IPS-NIHi11 (cell line): ENCODE results near the gene TMEFF1.
"Not testable (repeated sequence)": the region's sequence is repeated elsewhere in the genome, so short reads cannot be mapped to it uniquely, and the experiment has no call there.

Source experiments
- DNase-seq: peaks from one replicate; pipeline ENCODE4 v3.0.0; 2012; ENCODE audit warnings: mixed read lengths, low spot score

The TMEFF1 gene, protein sequence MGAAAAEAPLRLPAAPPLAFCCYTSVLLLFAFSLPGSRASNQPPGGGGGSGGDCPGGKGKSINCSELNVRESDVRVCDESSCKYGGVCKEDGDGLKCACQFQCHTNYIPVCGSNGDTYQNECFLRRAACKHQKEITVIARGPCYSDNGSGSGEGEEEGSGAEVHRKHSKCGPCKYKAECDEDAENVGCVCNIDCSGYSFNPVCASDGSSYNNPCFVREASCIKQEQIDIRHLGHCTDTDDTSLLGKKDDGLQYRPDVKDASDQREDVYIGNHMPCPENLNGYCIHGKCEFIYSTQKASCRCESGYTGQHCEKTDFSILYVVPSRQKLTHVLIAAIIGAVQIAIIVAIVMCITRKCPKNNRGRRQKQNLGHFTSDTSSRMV

DNA sequence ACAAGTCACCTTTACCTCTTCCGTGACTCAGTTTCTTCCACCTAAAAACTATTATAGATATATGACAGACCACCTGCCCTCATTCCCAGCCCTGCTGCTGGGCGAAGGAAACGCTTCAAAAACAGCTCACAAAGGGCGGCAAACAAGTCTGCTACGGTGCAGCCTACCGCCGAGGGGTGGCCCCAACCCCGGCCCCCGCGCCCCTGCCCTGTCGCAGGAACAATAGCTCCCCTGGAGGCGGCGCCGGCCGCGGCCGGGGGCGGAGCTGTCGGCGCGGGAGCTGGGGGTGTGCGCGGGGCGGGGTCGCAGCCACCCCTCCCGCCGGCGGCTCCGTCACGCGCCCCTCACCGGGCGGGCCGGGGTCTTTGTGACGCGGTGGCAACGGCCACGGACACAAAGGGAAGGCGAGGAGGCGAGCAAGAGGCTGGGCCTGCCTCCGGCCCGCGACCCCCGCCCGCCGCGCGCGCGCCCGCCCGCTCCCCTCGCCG, at the start of gene TMEFF1:
TMEFF1 (plus strand) TSS at position 362 of the 488 bp plus-strand sequence. CDS start 396 bp downstream, outside the sequence.
- peak; percentile 97 for DNase-seq

DNA sequence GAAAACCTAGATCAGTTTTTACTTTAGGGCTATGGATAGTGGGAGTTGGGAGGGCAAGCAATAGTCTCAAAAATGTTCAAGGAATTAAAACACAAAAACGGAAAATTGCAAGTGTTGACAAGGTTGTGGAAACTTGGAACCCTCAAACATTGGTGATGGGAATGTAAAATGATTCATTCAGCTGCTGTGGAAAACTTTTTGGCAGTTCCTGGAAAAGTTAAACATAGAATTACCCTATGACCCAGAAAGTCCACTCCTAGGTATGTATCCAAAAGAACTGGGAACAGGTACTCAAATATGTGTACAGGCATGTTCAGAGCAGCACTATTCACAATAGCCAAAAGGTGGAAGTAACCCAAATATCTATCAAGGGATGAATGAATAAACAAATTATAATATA, 47.2 kb upstream of the TMEFF1 start:
- no peak for DNase-seq

DNA sequence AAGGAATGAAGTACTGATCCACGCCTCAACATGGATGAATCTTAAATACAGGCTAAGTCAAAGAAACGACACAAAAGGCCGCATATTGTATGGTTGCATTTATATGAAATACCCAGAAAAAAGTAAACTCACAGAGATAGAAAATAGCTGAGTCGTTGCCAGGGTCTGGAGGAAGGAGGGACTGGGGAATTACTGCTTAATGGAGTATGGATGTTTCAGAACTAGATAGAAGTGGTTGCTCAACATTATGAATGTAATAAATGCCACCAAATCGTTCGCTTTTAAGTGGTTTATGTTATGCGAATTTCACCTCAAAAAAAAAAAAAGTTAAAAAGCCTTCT, 46.8 kb upstream of the TMEFF1 start:
- no peak for DNase-seq

DNA sequence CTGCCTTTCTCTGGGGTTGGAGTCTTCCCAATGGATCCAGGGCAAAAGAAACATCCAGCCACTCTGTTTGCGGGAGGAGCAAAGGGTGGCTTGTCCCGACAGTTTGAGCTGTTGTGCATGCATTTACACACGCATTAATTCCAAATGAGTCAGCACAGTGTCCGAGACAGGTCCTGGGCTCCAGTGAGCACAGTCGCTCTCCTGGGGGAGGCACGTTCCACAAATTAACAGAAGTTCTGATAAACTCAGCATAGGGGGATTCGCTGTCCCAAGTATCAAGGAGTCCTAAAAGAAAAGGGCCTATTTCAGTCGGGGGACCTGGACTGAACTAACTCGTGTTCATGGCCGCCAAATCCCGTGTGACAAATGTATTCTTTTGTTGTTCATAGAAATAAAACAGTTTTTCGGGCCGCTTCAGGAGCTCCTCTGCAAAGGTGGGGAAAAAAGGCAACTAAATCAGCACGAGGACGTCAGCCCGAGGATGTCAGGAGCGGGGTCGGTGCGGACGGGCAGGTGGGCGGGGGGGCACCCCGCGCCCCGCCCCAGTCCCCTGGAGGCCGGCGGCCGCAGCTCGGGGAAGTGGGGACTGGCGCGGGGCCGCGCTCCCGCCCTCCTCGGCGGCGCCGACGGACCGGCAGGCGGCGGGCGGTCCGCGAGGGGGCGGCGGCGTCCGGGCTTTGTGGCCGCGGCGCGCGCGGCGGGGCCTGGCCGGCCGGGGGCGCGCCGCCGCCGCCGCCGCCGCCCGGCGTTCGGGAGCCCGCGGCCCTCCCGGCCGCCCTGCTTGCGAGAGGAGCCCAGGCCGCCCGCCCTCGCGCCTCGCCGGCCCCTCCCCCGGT, 46.2 kb upstream of the TMEFF1 start, which contains the start of gene MSANTD3:
MSANTD3 (plus strand) TSS at position 614 of the 836 bp plus-strand sequence. CDS start 14,796 bp downstream, outside the sequence.
- DNase-seq: peak; percentile 93

DNA sequence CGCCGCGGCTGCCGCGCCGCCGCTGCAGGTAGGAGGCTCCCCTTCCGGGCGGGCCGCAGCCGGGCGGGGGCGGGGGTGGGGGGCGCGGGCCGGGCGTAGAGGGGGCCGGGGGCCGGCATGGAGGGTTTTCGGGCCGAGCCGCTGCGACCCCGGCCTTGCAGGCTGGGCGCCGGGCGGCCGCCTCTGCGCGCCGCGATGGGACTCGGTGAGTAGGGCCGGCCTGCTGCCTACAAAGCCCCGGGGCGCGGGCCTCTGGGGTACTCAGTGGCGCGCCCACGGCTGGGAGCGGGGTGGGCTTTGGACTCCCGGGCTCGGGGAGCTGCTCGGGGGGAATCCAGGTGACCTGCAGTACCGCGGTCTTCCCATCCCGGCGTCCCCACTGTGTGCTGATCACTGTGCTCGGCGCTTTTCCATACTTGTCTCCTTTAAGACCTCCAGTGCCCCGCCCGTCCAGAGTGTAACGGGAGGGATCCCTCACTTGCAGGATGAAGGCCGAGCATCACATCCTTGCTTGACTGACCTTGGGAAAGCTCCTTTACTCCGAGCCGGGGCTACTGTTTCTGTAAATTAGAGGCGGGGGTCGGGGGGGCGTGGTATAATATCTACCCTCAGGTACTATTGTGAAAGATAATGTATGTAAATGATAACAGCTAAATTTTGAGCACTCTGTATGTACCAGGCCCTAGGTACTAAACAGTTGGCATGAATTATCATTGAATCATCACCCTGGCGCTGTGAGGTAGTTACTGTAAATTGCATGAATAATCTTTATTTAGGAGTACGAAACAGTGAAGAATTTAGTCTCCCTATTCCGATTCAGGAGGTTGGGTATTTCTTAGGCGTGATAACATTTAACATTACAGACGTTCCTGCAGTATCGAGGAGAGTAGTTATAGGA, 45.3 kb upstream of the TMEFF1 start:
- peak; percentile 73 for DNase-seq

DNA sequence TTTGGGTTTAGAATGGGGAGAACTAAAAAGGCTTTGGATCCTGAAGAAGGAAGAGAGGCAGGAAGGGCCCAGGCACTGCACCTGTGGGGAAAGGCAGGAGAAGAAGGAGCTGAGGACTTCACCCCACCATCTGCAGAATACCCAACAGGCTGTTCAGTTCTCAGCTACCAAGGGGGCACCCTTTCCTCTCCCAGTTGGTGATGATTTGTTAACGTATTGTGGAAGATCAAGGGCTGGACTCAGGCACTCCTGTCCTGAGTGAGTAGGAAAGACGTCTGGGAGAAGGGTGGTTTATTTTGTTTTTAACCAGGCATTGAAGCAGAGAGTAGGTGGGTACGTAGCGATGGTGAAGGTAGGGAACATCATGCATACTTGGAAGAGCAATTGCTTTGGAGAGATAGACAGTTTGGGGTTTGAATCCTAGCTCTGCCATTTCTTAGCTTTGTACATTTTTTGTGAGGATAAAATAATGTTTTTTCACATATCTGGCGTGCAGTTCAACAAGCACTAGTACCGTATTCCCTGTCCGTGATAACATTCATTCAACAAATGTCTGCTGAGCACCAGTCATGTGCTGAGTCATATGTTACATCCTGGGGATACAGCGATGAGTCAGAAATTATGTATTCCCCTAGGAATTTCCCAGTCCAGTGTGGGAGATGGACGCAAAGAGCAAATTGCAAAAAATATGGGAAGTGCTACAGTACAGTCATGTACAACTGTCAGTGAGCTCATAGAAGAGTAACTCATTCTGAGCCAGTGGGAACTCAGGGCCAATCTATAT, 43.9 kb upstream of the TMEFF1 start:
- no peak for DNase-seq

DNA sequence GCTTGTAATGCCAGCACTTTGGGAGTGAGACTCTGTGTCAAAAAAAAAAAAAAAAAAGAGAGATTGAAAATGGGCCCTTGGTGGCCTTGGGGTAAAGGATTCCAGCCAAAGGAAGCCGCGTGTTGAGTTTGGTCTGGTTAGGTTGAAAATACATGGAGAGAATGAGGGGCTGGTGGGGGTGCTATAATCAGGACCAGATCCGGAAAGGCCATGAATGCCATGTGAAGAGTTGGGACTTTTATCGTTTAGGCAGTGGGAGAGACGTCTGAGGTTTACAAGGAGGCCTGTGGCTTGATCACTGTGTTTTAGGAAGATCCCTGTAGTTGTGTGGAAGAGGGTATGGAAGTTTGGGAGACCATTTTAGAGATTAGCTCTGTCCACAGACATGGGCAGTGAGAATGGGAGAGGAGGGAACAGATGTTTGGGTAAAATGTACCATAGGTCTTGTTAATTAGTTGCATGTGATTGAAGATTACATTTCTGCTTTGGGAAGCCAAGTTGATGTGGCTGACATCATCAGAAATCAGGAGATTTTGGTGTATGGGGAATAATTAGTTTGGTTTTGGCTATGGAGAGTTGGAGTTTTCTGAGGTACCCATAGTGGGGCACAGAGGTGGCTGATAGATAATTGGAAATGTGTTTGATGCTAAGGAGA, 42.5 kb upstream of the TMEFF1 start:
- no peak for DNase-seq

DNA sequence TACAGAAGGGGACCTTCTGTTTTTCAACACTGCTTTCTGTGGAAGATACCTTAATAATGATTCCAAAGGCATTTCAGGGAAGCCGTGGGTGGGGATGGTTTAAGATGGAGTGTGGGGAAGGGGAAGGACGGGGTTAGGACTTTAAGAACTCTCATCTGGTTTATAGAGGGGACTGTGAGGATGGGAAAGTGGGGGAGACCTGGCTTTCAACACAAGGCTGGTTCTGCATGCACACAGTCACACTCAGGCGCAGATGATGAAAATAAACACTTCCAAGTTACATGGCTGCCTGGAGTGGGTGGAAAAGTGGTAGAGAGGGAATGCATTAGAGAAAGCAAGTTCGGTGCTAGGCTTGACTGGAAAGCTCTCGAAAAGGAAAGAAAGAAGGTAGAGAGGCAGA, 41.1 kb upstream of the TMEFF1 start:
- DNase-seq: no peak

DNA sequence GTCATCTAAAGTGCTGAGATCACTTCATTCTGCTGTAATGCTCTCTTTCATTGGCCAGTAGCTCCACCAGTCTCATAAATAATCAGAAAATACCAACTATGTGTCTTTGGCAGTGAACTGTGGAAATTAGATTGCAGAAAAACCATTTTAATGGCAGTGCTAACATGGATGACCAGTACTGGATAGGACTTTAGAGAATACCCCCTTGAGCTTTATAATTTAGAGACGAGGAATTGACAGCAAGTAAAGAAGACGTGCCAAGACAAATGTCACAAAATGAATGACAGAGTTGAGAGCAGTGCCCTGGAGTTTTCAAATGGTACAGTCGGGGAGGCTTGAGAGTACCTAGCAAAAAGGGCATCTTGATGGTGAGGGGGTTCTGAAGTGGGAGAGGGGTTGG, 40.2 kb upstream of the TMEFF1 start:
- no peak for DNase-seq

DNA sequence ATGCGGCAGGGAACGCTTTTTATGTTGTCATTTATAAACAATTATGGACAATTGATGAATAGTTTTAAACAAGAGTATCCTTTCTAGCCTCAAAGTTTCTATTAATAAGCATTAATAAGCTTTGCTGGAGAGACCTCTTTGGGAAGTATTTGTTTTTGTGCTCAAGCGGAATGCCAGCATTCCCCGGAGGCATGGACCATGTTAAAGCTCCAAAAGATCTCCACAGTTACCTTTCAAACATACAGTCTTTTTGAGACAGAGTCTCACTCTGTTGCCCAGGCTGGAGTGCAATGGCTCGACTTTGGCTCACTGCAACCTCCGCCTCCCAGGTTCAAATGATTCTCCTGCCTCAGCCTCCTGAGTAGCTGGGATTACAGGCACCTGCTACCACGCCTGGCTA, 36.4 kb upstream of the TMEFF1 start:
- DNase-seq: no peak

DNA sequence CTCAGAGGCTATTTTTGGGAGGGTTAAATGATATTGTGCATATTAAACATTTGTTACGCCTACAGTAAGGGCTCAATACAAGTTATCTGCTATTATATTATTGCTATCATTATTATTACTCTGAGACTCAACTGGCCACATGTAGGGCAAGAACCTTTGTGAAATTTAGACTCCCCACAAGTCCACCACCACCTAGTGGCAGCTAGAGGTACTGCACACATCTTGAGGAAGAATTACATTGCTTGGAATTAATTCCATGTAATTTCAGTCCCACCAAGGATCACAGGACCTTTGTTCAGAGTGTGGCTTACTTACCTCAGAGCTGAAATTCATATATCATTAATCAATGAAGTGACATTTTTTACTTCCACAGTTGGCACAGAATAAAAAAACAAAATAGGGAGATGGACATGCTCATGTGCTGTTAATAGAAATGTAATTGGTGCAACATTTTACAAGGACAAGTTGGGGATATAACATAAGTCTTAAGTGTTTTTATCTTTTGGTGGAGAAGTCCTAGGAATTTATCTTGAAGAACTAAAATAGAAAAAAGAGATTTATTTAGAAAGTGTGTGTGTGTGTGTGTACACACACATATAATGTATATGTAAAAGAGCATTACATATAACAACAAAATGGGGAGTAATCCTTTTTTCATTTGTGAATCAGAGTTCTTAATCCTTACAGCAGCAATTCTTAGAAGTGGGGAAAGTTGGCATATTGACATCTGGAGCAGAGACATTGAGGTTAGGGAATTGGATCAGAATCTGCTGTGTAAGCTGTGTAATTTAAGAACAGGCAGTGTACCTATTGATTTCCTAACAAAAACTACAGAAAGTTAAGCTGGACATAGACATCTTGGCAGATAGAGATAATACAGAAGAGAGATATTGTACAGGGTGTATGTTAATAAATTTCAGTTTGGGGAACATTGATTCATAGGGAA, 34.8 kb upstream of the TMEFF1 start:
- DNase-seq: peak; percentile 68

DNA sequence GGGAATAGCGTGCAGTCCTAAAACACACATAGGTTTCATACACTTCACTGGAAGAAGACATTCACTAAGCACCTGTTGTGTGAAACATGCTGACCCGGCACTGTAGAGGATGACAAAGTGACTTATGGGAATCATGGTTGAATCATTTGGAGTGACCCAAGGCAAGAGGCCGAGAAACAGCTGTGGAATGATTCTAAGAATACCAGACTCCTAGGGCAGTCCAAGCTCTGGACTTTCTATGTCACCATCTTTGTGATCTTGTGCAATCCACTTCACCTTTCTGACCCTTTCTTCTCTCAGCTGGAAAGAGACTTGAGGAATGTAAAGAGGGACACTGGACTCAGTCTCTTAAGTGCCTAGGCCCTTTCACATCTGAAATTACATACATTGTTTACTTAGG, 32.9 kb upstream of the TMEFF1 start:
- no peak for DNase-seq

DNA sequence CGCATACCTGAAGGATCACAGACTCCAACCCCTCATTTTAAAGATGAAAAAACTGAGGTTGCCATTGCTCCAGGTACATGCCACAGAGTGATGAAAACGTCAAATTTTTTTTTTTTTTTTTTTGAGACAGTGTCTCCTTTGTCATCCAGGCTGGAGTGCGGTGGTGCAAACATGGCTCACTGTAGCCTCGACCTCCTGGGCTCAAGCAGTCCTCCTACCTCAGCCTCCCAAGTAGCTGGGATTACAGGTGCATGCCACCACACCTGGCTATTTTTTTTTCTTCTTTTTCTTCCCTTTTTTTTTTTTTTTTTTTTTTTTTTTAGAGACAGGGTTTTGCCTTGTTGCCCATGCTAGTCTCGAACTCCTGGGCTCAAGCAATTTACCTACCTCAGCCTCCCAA, 32.5 kb upstream of the TMEFF1 start:
- not testable (repeated sequence) for DNase-seq

DNA sequence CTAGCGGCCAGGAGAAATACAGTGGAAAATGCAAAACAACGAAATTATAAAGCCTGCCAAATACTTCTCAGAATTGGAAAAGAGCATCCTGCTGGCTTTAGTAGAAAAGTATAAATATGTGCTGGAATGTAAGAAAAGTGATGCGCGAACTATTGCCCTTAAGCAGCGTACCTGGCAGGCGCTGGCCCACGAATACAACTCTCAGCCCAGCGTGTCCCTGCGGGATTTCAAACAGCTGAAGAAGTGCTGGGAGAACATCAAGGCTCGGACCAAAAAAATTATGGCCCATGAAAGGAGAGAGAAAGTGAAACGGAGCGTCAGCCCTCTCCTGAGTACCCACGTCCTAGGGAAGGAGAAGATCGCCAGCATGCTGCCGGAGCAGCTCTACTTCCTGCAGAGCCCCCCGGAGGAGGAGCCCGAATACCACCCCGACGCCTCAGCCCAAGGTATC, 31.0 kb upstream of the TMEFF1 start:
- DNase-seq: peak; percentile 22

DNA sequence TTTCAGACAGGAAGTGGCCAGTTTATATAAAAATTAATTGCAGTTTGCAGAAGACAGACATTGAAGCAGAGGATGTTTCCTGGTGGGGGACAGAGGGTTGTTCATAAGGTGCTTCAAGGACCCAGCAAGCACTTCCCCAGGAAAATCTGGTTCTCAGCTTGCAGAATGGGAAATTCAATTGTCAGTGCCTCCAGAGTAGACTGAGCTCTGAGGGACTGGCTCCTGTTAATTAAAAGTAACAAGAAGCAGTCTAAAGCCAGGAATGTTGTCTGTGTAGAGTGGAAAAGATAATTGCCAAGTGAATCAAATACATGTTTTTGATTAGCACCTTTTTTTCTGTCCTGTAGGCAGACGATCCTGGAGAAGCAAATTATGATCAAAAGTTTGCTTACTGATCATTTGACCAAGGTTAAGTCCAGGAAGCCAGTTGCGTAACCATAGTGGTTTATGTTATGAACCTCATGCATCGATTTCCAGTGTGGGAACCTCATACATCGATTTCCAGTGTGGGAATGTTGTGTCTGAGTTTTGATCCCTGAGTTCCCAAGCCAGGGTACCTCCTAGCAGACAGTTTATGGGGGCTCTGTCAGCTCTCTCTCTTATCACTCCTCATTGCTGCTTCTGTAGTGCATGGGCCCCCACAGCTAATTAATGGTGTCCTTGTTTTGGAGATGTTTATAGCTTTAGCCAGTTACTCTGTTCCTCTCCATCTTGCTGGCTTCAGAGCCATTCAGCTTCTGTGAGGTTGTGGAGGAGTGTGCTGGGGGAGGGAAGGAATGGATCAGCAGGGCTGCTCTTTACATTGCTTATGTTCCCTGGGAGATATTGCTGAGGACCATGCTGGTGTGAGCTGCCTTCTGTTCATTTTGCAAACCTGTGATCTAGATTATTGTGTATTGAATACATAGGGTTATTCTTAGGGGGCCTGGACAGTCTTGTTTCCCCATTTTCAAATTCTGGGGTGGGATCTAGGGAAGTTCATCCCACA, 28.9 kb upstream of the TMEFF1 start:
- no peak for DNase-seq

DNA sequence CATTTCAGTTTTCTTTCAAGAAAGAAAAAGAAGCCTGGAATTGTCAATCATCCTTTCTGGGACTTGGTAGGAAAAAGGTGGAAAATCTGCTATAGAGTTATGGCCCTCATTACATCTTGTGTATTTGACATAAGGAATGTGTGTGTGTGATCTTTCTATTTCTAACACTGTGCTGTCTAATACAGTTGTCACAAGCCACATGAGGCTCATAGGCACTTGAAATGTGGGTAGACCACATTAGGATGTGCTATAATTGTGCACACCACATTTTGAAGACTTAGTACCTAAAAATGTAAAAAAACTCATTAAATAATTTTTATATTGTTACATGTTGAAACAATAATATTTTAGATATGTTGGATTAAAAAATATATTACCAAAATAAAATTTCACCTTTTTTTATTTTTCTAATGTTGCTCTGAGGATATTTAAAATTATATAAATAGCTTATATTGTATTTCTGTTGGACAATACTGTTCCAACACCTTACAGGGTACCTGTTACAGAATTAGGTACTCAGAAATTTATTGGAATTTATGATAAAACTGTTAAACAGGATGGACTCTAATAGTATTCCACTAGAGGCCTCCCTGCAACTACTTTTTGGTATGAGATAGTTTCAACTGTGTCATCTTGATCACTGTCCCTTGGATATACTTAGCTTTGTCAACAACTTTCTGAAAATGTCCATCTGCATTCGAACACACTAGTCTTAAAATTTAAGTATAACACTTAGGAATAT, 27.6 kb upstream of the TMEFF1 start:
- DNase-seq: no peak

DNA sequence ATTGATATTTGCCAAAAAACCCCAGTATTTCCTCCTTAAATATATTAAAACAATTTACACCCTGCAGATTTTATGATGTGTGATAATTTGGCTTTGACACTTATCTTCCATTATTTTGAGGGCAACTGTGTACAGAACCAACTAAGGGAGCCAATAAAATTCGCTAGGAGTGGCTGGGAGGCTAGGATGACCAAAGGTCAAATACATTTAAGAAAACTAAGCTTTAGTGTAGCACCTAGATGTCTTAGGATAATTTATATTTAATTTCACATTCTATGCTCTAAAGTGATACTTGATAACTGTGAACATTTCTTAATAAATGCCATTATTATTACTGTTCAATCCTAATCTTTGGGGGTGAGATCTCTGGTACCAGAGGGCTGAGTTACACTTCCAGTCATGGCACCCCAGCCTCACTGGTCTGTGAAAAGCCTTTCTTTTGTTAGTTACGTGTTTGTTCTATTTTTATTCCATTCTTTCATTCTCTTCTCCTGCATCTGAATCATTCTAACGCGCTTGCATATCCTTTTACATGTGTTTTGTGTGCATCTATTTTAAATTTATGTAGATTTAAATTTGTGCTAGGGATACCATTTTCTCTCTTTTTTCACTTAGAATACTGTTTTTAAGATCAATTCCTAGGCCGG, 26.9 kb upstream of the TMEFF1 start:
- no peak for DNase-seq
